ENCODE results near the gene ATP13A4. TPM values are rescaled to one million over a fixed set of nuclear protein-coding genes. Genes with fewer than 3 reads are reported as not detected.

ATP13A4 gene
- polyA plus RNA-seq, 1 donor from 2014 or later: 6.2 TPM

GRCh38 chr3:193589616-193590015 is 34.9 kb upstream of the ATP13A4 start:
- H2AFZ ChIP-seq (ENCODE audit: low read depth, low read length): no peak overlapping the region
- H3K27me3 ChIP-seq (ENCODE audit: insufficient read depth, low read depth, low read length): no peaks in the 10 kb centered on the region
- H3K4me3 ChIP-seq (ENCODE audit: low read length): no peak overlapping the region
- peaks cover 16% of the 10 kb centered on the region for H3K79me2 ChIP-seq (replicated peaks; ENCODE audit: insufficient read depth, low read length)
- H3K9me3 ChIP-seq (ENCODE audit: low read length): no peaks in the 10 kb centered on the region
- H3K4me2 ChIP-seq (ENCODE audit: low read length): no peak overlapping the region
- H3K27ac ChIP-seq (ENCODE audit: low read length): no peak overlapping the region
- H3K36me3 ChIP-seq (ENCODE audit: insufficient read depth, low read length): no peaks in the 10 kb centered on the region
- no peaks in the 10 kb centered on the region for H3F3A ChIP-seq (ENCODE audit: insufficient read depth, low read length, poor library complexity, severe bottlenecking)
- H3K9me2 ChIP-seq (ENCODE audit: insufficient read depth, low read length): no peaks in the 10 kb centered on the region
- TF ChIP-seq CTCF (IDR thresholded peaks at IDR 0.05; ENCODE audit: poor library complexity, severe bottlenecking): no peak
- H3K9ac ChIP-seq (ENCODE audit: low read length): no peak overlapping the region
- H4K20me1 ChIP-seq (ENCODE audit: insufficient read depth): no peaks in the 10 kb centered on the region

GRCh38 chr3:193589129-193589528 is 34.4 kb upstream of the ATP13A4 start:
- Histone ChIP-seq H3K9me3 (ENCODE audit: low read length) (no peaks in the 10 kb centered on the region), H3F3A (ENCODE audit: insufficient read depth, low read length, poor library complexity, severe bottlenecking) (no peaks in the 10 kb centered on the region), H3K4me2 (ENCODE audit: low read length) (no peak overlapping the region), H3K9ac (ENCODE audit: low read length) (no peak overlapping the region), H3K79me2 (replicated peaks; ENCODE audit: insufficient read depth, low read length) (peaks cover 11% of the 10 kb centered on the region), H3K4me3 (ENCODE audit: low read length) (no peak overlapping the region), H3K27ac (ENCODE audit: low read length) (no peak overlapping the region), H3K27me3 (ENCODE audit: insufficient read depth, low read depth, low read length) (no peaks in the 10 kb centered on the region), H3K9me2 (ENCODE audit: insufficient read depth, low read length) (no peaks in the 10 kb centered on the region), H2AFZ (ENCODE audit: low read depth, low read length) (no peak overlapping the region), H4K20me1 (ENCODE audit: insufficient read depth) (no peaks in the 10 kb centered on the region), H3K36me3 (ENCODE audit: insufficient read depth, low read length) (no peaks in the 10 kb centered on the region)
- TF ChIP-seq POLR2AphosphoS5 (IDR thresholded peaks at IDR 0.05) (no peak), EP300 (conservative IDR thresholded peaks at IDR 0.05; ENCODE audit: poor library complexity, severe bottlenecking) (no peak), EZH2 (IDR thresholded peaks at IDR 0.05; ENCODE audit: borderline replicate concordance, insufficient read depth, low read length, poor library complexity, severe bottlenecking) (no peak), CTCF (IDR thresholded peaks at IDR 0.05; ENCODE audit: poor library complexity, severe bottlenecking) (no peak), RAD21 (conservative IDR thresholded peaks at IDR 0.05) (no peak), REST (IDR thresholded peaks at IDR 0.05; ENCODE audit: borderline replicate concordance) (no peak), SMC3 (conservative IDR thresholded peaks at IDR 0.05; ENCODE audit: poor library complexity) (no peak), MXI1 (conservative IDR thresholded peaks at IDR 0.05; ENCODE audit: poor library complexity, severe bottlenecking) (no peak), TAF1 (IDR thresholded peaks at IDR 0.05; ENCODE audit: low read depth) (no peak)
